Measurements from ENCODE around the gene GHITM. TPM values are rescaled to one million over a fixed set of nuclear protein-coding genes. Genes with fewer than 3 reads are reported as not detected.
"Not testable (repeated sequence)": the region's sequence is repeated elsewhere in the genome, so short reads cannot be mapped to it uniquely, and the experiment has no call there.

The GHITM gene
- total RNA-seq, 6 experiments from 2014 or later = 133 to 231 (median 166) TPM

DNA sequence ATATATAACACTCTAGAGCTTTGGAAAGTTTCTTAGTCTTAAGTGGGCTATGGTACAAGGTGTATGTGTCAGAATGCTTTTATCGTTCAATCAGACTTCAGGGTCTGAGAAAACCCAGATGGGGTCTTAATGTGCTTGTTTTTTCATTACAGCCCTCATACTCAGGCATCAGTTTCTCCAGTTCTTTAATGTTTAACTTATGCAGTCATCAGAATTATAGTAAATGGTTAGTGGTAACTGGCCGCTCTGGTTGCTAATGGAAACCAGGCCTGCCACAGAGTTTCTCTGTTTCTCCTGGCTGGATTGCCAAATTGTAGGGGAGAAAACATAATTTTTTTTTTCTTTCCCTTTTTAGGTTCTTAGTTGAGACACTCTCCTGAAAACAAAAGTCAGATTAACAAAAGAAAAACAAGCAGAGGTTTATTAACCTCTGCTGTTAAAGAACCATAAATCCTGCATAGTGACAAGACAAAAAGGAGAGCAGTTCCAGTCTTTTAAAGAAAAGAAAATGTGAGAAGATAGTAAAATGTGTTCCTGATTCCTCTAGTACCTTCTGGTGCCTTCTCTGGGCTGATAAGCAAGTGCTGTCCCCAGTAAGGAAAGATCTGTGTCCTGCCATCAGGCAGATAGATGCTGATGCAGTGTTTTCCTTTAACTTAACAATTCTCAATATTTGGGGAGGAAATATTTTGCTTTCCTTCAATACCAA lies 21.5 kb upstream of the GHITM start:
- H3K9me3 ChIP-seq = no peaks in the 10 kb centered on the region
- H3K4me1 ChIP-seq = no peaks in the 10 kb centered on the region
- DNase-seq (no peak), ATAC-seq (no peak)
- intact Hi-C loops (cut with DNase I) = no loop called here
- H3K27me3 ChIP-seq = no peaks in the 10 kb centered on the region
- no peak overlapping the region for H3K4me3 ChIP-seq
- WGBS (ENCODE audit: insufficient coverage, low coverage, low lambda C conversion rate, missing lambda C conversion rate) = 47% methylated on average over 2 of the region's 2 CpGs
- no peak overlapping the region for H3K27ac ChIP-seq
- no peaks in the 10 kb centered on the region for H3K36me3 ChIP-seq
- no peak for TF ChIP-seq POLR2A (IDR thresholded peaks at IDR 0.05)
- TF ChIP-seq, protein P1, sequence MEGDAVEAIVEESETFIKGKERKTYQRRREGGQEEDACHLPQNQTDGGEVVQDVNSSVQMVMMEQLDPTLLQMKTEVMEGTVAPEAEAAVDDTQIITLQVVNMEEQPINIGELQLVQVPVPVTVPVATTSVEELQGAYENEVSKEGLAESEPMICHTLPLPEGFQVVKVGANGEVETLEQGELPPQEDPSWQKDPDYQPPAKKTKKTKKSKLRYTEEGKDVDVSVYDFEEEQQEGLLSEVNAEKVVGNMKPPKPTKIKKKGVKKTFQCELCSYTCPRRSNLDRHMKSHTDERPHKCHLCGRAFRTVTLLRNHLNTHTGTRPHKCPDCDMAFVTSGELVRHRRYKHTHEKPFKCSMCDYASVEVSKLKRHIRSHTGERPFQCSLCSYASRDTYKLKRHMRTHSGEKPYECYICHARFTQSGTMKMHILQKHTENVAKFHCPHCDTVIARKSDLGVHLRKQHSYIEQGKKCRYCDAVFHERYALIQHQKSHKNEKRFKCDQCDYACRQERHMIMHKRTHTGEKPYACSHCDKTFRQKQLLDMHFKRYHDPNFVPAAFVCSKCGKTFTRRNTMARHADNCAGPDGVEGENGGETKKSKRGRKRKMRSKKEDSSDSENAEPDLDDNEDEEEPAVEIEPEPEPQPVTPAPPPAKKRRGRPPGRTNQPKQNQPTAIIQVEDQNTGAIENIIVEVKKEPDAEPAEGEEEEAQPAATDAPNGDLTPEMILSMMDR (IDR thresholded peaks at IDR 0.05) = no peak

DNA sequence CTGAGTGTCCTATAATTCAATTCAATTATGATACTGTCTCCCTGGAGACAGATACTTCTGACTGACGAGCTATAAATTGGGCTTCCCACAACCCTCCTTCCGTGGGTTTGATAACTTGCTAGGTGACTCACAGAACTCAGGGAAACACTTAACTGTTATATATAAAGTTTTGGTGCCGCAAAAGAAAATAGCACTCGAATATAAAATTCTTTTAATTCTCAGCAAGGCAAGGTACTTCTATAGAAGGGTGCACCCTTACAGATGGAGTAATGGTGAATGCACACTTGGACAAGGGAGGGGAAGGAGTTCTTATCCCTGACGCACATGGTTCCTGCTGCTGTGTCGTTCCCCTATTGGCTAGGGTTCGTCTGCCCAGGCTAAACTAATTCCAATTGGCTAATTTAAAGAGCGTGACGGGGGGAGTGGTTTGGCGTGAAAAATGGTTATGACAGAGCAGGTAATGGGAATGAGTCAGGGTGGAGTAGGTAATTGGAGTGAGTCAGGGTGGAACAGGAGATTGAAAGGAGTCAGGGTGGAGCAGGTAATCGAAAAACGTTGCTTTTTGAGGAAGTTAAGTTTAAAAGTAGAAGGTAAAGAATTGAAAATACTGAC lies 20.8 kb upstream of the GHITM start:
- Histone ChIP-seq H3K27ac (no peak overlapping the region), H3K4me1 (no peaks in the 10 kb centered on the region), H3K9me3 (no peaks in the 10 kb centered on the region), H3K4me3 (no peak overlapping the region), H3K27me3 (no peaks in the 10 kb centered on the region), H3K36me3 (no peaks in the 10 kb centered on the region)
- 52% methylated on average over 12 of the region's 12 CpGs for WGBS (ENCODE audit: insufficient coverage, low coverage, low lambda C conversion rate, missing lambda C conversion rate)
- intact Hi-C loops (cut with DNase I) = no loop called here
- TF ChIP-seq, protein P1 (IDR thresholded peaks at IDR 0.05) = no peak
- TF ChIP-seq POLR2A (IDR thresholded peaks at IDR 0.05) = no peak
- DNase-seq (no peak), ATAC-seq (no peak)

GRCh38 chr10:84123362-84123761 lies 15.9 kb upstream of the GHITM start:
- Histone ChIP-seq H3K9me3 (no peaks in the 10 kb centered on the region), H3K27me3 (no peaks in the 10 kb centered on the region), H3K36me3 (no peaks in the 10 kb centered on the region), H3K4me3 (no peak overlapping the region), H3K27ac (no peak overlapping the region), H3K4me1 (no peaks in the 10 kb centered on the region)
- no peak for TF ChIP-seq POLR2A (IDR thresholded peaks at IDR 0.05)
- TF ChIP-seq, protein P1 (IDR thresholded peaks at IDR 0.05) = no peak
- DNase-seq = no peak
- no peak for ATAC-seq
- WGBS (ENCODE audit: insufficient coverage, low coverage, low lambda C conversion rate, missing lambda C conversion rate) = 33% methylated on average over 1 of the region's 1 CpG
- intact Hi-C loops (cut with DNase I) = no loop called here

- H3K4me1 ChIP-seq; intact Hi-C loops (cut with DNase I); H3K36me3 ChIP-seq; ATAC-seq; H3K4me3 ChIP-seq; H3K27ac ChIP-seq; DNase-seq; H3K27me3 ChIP-seq; H3K9me3 ChIP-seq: not testable (repeated sequence)
- TF ChIP-seq, protein P1 (IDR thresholded peaks at IDR 0.05) = peak in 1 of 4 donors; percentile 7
- 66% methylated on average over 10 of the region's 10 CpGs for whole genome bisulfite sequencing (ENCODE audit: insufficient coverage, low coverage, low lambda C conversion rate, missing lambda C conversion rate)
Measured at GRCh38 chr10:84125910-84126784, 13.2 kb upstream of the GHITM start.
